Rectal smooth muscle tissue (tissue), 1 donor: Measurements from ENCODE around the gene IMMP1L.

Experiments
- H3K27ac ChIP-seq: one replicate; pipeline ENCODE4 v1.7.0; 2013; ENCODE audit warnings: low read depth, low read length, inconsistent platforms
- H3K27me3 ChIP-seq: one replicate; pipeline ENCODE4 v1.7.0; 2013; ENCODE audit warnings: low read length; ENCODE audit not compliant: control insufficient read depth, insufficient read depth
- H3K36me3 ChIP-seq: one replicate; pipeline ENCODE4 v1.7.0; 2013; ENCODE audit warnings: low read length; ENCODE audit not compliant: control insufficient read depth, insufficient read depth
- H3K4me1 ChIP-seq: one replicate; pipeline ENCODE4 v1.7.0; 2013; ENCODE audit warnings: low read length; ENCODE audit not compliant: control insufficient read depth, insufficient read depth
- H3K4me3 ChIP-seq: one replicate; pipeline ENCODE4 v1.7.0; 2013; ENCODE audit warnings: low read length
- H3K9ac ChIP-seq: one replicate; pipeline ENCODE4 v1.7.0; 2013; ENCODE audit warnings: low read length

IMMP1L gene

GRCh38 chr11:31417816-31418215 is 91.6 kb downstream of the IMMP1L start:
- no peak overlapping the region for H3K27ac ChIP-seq
- H3K27me3 ChIP-seq, result no peaks in the 10 kb centered on the region
- no peaks in the 10 kb centered on the region for H3K4me1 ChIP-seq
- H3K9ac ChIP-seq, result no peak overlapping the region
- H3K4me3 ChIP-seq, result no peak overlapping the region
- no peaks in the 10 kb centered on the region for H3K36me3 ChIP-seq

DNA sequence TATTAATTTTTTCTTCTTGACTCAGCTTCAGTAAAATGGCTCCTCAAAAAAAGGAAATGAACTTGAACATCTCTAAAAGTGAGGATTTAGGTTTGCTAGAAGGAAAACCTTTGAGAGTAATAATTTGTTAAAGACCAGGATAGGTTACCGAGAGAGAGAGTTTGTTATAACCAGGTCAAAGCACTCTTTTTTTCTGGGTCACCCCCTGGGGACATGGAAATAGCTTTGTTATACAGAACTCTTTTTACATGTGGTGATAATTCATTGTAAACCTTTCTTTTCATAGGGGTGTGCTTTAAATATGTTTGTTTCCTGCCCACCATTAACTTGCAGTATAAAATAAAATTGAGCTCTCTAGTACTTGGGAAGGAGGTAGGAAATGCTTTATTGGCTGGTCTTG is 92.1 kb downstream of the IMMP1L start:
- Histone ChIP-seq H3K4me1 (no peaks in the 10 kb centered on the region), H3K4me3 (no peak overlapping the region), H3K36me3 (no peaks in the 10 kb centered on the region), H3K27ac (no peak overlapping the region), H3K27me3 (no peaks in the 10 kb centered on the region), H3K9ac (no peak overlapping the region)

- Histone ChIP-seq H3K36me3 (no peaks in the 10 kb centered on the region), H3K9ac (no peak overlapping the region), H3K4me1 (no peaks in the 10 kb centered on the region), H3K27ac (no peak overlapping the region), H3K4me3 (no peak overlapping the region), H3K27me3 (no peaks in the 10 kb centered on the region)
These were observed 94.0 kb downstream of the IMMP1L start for GRCh38 chr11:31415435-31415834.

GRCh38 chr11:31414338-31414737 is 95.1 kb downstream of the IMMP1L start:
- no peak overlapping the region for H3K4me3 ChIP-seq
- H3K4me1 ChIP-seq, result no peaks in the 10 kb centered on the region
- H3K27ac ChIP-seq, result no peak overlapping the region
- H3K27me3 ChIP-seq, result no peaks in the 10 kb centered on the region
- H3K9ac ChIP-seq, result no peak overlapping the region
- H3K36me3 ChIP-seq, result no peaks in the 10 kb centered on the region

DNA sequence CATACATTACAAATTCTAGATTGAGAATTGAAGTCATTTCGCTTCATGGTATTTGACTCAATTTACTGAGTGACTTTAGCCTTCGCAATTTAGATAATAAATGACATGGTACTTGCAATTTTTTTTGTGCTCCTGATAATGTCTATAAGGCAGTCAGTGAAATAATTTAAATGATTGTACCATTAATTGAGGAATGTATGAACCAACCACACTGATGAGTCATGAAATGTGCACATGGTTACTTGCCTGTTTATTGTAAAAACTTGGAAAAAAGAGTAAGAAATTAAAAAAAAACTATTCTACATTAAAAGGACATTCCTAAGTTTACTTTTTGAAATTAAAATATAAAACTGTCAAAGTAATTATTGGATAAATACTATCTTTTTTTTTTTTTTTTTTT is 96.5 kb downstream of the IMMP1L start:
- Histone ChIP-seq H3K9ac (no peak overlapping the region), H3K27ac (no peak overlapping the region), H3K4me3 (no peak overlapping the region), H3K27me3 (no peaks in the 10 kb centered on the region), H3K4me1 (no peaks in the 10 kb centered on the region), H3K36me3 (no peaks in the 10 kb centered on the region)

- Histone ChIP-seq H3K4me3 (no peak overlapping the region), H3K27me3 (no peaks in the 10 kb centered on the region), H3K4me1 (no peaks in the 10 kb centered on the region), H3K27ac (no peak overlapping the region), H3K36me3 (no peaks in the 10 kb centered on the region), H3K9ac (no peak overlapping the region)
These were observed 101.2 kb downstream of the IMMP1L start for GRCh38 chr11:31408201-31408600.

- no peak overlapping the region for H3K4me3 ChIP-seq
- H3K27ac ChIP-seq, result no peak overlapping the region
- H3K4me1 ChIP-seq, result no peaks in the 10 kb centered on the region
- H3K9ac ChIP-seq, result no peak overlapping the region
- H3K36me3 ChIP-seq, result no peaks in the 10 kb centered on the region
- H3K27me3 ChIP-seq, result no peaks in the 10 kb centered on the region
These were observed 104.8 kb downstream of the IMMP1L start for GRCh38 chr11:31404614-31405013.

DNA sequence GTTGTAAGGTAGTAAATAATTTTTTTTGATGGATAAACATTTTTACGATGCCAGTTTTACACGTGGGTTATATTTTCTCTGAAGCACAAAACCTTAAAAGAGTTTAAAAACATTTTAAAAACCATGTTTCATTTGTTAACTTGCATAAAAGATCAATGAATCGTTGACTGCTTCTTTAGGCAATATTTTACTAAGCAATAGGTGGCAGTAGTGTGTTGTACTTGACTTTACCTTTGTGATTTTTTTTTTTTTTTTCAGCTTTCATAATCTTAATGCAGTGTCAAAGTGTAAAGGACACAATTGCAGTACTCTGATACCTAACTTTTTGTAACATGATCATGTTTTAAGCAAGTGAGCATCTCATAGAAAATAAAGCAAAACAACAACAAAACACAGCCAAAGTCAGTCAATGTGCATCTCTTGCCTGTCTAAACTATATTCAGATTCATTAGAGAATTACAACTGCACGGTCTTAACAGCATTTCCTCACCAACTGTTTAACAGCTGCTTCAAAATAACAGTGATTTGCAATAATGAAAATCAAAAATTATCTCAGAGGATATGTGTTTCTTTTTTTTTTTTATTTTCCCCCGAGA is 112.1 kb downstream of the IMMP1L start:
- Histone ChIP-seq H3K36me3 (no peaks in the 10 kb centered on the region), H3K27ac (no peak overlapping the region), H3K27me3 (no peaks in the 10 kb centered on the region), H3K4me3 (no peak overlapping the region), H3K4me1 (no peaks in the 10 kb centered on the region), H3K9ac (no peak overlapping the region)

- Histone ChIP-seq H3K27me3 (no peaks in the 10 kb centered on the region), H3K9ac (no peak overlapping the region), H3K4me1 (no peaks in the 10 kb centered on the region), H3K27ac (no peak overlapping the region), H3K36me3 (no peaks in the 10 kb centered on the region), H3K4me3 (no peak overlapping the region)
These were observed 122.0 kb downstream of the IMMP1L start for GRCh38 chr11:31387379-31387778.

DNA sequence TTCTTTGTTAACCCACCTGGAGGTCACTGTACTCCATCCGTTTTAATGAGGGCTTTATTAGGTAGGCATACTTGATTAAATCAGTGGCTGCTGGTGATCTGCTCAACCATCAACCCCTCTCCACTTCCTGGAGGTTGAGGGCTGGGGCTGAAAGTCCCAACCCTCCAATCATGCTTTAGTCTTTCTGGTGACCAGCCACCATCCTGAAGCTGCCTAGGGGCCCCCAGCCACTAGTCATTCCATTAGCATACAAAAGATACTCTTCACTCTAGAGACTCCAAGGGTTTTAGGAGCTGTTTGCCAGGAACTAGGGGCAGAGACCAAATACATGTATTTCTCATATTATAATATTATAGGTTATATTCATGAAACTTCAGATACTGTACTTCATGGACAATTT is 126.3 kb downstream of the IMMP1L start:
- Histone ChIP-seq H3K4me3 (no peak overlapping the region), H3K27me3 (no peaks in the 10 kb centered on the region), H3K9ac (no peak overlapping the region), H3K4me1 (no peaks in the 10 kb centered on the region), H3K27ac (no peak overlapping the region), H3K36me3 (no peaks in the 10 kb centered on the region)
